ENCODE data around the gene SLC16A3.

SLC16A3 gene

DNA sequence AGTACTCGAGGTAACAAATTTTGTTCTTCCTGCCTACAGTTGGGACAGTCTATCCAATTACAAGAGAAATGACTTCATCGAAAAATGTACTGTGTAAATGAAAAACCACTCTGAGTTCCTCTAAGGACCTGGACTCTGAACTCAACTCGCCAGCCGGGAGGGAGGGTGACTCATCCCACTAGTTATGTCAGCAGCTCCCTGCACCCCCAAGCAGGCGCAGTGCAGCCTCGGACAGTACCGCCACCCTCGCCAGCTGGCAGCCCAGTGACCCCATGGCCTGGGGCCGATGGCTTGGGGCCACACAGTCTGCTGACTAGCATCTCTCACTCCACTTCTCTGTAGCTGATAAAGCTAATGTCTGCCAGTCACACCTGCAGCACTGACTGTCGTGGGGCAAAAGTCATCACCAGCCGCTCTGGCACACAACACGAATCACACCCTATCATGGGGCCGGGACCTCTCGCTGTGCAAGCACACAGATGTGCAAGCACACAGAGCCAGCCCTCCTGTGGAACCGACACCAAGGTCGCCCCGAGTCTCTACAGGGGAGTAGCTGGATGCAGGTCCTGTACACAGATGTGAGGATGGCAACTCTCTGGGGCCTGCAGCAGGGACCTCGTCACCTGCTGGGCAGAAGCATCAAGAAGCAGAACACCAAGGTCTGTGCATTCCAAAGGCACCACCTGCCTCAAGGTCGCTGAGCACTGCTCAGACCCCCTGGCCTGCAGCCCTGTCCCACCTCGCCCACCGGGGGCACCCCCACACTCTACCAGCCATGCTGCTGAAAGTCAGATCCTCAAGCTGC lies 38.9 kb downstream of the SLC16A3 start:
- Histone ChIP-seq H3K9me3 (ENCODE audit: control insufficient read depth, insufficient read depth, low read depth, low read length) (no peaks in the 10 kb centered on the region), H3K4me3 (ENCODE audit: low read depth, low read length) (peak overlapping the region; percentile 14), H3K36me3 (ENCODE audit: control insufficient read depth in 2 of 2, insufficient read depth in 1 of 2, low read length in 2 of 2) (peaks cover 46 to 95% of the 10 kb centered on the region in 2 experiments), H3K4me1 (ENCODE audit: control insufficient read depth, insufficient read depth, low read length) (peaks cover 26% of the 10 kb centered on the region), H3K27ac (ENCODE audit: extremely low read depth, low read depth, low read length) (peak overlapping the region; percentile 39)
- ChIA-PET CTCF (interaction anchor here (0.6 to 1.2 kb wide), 5 partner anchors 15 to 83 kb away, joined by 3 read pairs; no protein-coding TSS in a partner anchor), POLR2A (interaction anchor here (0.6 to 3.2 kb wide), 7 partner anchors 12 to 69 kb away, joined by 3 to 22 read pairs (median 6); no protein-coding TSS in a partner anchor)
- TF ChIP-seq KLF1 (tag by site-specific recombination; IDR thresholded peaks at IDR 0.05) (0 out of 2 replicates have a peak, but pooled peaks have one; percentile 9), SP7 (tag by site-specific recombination; IDR thresholded peaks at IDR 0.05) (peak; percentile 92), ZNF843 (tag by site-specific recombination; IDR thresholded peaks at IDR 0.05) (no peak), ZNF221 (tag by site-specific recombination; IDR thresholded peaks at IDR 0.05; ENCODE audit: borderline replicate concordance) (no peak), ZNF23 (tag by site-specific recombination; IDR thresholded peaks at IDR 0.05; ENCODE audit: borderline replicate concordance) (no peak), ZNF670 (tag by site-specific recombination; IDR thresholded peaks at IDR 0.05; ENCODE audit: low read depth) (no peak), ZBTB21 (tag by site-specific recombination; IDR thresholded peaks at IDR 0.05) (peak; percentile 58; the same call in 1 of the 2 replicates), ZNF391 (tag by site-specific recombination; IDR thresholded peaks at IDR 0.05; ENCODE audit: borderline replicate concordance, low read depth) (peak; percentile 39; the same call in 1 of the 2 replicates), SP3 (tag by site-specific recombination; IDR thresholded peaks at IDR 0.05) (0 out of 2 replicates have a peak, but pooled peaks have one; percentile 11), GFI1B (tag by site-specific recombination; IDR thresholded peaks at IDR 0.05) (no peak), SETDB1 (IDR thresholded peaks at IDR 0.05; ENCODE audit: insufficient read length, low read length) (no peak), ZNF133 (tag by site-specific recombination; IDR thresholded peaks at IDR 0.05) (no peak), ZFP3 (tag by site-specific recombination; IDR thresholded peaks at IDR 0.05; ENCODE audit: low read depth) (no peak), ZNF140 (tag by site-specific recombination; IDR thresholded peaks at IDR 0.05) (no peak), ZNF37A (tag by site-specific recombination; IDR thresholded peaks at IDR 0.05) (no peak), ZNF324 (tag by site-specific recombination; IDR thresholded peaks at IDR 0.05) (peak; percentile 45; the same call in 1 of the 2 replicates), ZNF621 (tag by site-specific recombination; IDR thresholded peaks at IDR 0.05) (no peak), ZNF423 (tag by site-specific recombination; IDR thresholded peaks at IDR 0.05) (no peak), GLI2 (tag by site-specific recombination; IDR thresholded peaks at IDR 0.05; ENCODE audit: borderline replicate concordance, low read depth) (no peak), ZNF223 (tag by site-specific recombination; IDR thresholded peaks at IDR 0.05) (0 out of 2 replicates have a peak, but pooled peaks have one; percentile 77), ZBTB8A (tag by site-specific recombination; IDR thresholded peaks at IDR 0.05) (no peak)
- TF ChIP-seq, protein P1, sequence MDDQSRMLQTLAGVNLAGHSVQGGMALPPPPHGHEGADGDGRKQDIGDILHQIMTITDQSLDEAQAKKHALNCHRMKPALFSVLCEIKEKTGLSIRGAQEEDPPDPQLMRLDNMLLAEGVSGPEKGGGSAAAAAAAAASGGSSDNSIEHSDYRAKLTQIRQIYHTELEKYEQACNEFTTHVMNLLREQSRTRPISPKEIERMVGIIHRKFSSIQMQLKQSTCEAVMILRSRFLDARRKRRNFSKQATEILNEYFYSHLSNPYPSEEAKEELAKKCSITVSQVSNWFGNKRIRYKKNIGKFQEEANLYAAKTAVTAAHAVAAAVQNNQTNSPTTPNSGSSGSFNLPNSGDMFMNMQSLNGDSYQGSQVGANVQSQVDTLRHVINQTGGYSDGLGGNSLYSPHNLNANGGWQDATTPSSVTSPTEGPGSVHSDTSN (CRISPR knock-in tag; IDR thresholded peaks at IDR 0.05), result no peak
- TF ChIP-seq, protein P2, sequence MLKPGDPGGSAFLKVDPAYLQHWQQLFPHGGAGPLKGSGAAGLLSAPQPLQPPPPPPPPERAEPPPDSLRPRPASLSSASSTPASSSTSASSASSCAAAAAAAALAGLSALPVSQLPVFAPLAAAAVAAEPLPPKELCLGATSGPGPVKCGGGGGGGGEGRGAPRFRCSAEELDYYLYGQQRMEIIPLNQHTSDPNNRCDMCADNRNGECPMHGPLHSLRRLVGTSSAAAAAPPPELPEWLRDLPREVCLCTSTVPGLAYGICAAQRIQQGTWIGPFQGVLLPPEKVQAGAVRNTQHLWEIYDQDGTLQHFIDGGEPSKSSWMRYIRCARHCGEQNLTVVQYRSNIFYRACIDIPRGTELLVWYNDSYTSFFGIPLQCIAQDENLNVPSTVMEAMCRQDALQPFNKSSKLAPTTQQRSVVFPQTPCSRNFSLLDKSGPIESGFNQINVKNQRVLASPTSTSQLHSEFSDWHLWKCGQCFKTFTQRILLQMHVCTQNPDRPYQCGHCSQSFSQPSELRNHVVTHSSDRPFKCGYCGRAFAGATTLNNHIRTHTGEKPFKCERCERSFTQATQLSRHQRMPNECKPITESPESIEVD (tag by site-specific recombination; IDR thresholded peaks at IDR 0.05), result no peak
- TF ChIP-seq, protein P3, sequence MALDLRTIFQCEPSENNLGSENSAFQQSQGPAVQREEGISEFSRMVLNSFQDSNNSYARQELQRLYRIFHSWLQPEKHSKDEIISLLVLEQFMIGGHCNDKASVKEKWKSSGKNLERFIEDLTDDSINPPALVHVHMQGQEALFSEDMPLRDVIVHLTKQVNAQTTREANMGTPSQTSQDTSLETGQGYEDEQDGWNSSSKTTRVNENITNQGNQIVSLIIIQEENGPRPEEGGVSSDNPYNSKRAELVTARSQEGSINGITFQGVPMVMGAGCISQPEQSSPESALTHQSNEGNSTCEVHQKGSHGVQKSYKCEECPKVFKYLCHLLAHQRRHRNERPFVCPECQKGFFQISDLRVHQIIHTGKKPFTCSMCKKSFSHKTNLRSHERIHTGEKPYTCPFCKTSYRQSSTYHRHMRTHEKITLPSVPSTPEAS (tag by site-specific recombination; IDR thresholded peaks at IDR 0.05), result no peak
- TF ChIP-seq, protein P4, sequence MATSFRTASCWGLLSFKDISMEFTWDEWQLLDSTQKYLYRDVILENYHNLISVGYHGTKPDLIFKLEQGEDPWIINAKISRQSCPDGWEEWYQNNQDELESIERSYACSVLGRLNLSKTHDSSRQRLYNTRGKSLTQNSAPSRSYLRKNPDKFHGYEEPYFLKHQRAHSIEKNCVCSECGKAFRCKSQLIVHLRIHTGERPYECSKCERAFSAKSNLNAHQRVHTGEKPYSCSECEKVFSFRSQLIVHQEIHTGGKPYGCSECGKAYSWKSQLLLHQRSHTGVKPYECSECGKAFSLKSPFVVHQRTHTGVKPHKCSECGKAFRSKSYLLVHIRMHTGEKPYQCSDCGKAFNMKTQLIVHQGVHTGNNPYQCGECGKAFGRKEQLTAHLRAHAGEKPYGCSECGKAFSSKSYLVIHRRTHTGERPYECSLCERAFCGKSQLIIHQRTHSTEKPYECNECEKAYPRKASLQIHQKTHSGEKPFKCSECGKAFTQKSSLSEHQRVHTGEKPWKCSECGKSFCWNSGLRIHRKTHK (tag by site-specific recombination; IDR thresholded peaks at IDR 0.05), result no peak
- TF ChIP-seq, protein P5, sequence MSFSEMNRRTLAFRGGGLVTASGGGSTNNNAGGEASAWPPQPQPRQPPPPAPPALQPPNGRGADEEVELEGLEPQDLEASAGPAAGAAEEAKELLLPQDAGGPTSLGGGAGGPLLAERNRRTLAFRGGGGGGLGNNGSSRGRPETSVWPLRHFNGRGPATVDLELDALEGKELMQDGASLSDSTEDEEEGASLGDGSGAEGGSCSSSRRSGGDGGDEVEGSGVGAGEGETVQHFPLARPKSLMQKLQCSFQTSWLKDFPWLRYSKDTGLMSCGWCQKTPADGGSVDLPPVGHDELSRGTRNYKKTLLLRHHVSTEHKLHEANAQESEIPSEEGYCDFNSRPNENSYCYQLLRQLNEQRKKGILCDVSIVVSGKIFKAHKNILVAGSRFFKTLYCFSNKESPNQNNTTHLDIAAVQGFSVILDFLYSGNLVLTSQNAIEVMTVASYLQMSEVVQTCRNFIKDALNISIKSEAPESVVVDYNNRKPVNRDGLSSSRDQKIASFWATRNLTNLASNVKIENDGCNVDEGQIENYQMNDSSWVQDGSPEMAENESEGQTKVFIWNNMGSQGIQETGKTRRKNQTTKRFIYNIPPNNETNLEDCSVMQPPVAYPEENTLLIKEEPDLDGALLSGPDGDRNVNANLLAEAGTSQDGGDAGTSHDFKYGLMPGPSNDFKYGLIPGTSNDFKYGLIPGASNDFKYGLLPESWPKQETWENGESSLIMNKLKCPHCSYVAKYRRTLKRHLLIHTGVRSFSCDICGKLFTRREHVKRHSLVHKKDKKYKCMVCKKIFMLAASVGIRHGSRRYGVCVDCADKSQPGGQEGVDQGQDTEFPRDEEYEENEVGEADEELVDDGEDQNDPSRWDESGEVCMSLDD (tag by site-specific recombination; IDR thresholded peaks at IDR 0.05), result peak; percentile 76
- TF ChIP-seq, protein P6, sequence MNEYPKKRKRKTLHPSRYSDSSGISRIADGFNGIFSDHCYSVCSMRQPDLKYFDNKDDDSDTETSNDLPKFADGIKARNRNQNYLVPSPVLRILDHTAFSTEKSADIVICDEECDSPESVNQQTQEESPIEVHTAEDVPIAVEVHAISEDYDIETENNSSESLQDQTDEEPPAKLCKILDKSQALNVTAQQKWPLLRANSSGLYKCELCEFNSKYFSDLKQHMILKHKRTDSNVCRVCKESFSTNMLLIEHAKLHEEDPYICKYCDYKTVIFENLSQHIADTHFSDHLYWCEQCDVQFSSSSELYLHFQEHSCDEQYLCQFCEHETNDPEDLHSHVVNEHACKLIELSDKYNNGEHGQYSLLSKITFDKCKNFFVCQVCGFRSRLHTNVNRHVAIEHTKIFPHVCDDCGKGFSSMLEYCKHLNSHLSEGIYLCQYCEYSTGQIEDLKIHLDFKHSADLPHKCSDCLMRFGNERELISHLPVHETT (tag by site-specific recombination; IDR thresholded peaks at IDR 0.05), result peak; percentile 14; the same call in 1 of the 2 replicates

Measured in HEK293 (cell line).